Fibroblast of lung (primary cell): ENCODE data around the gene ATRIP. TPM values are rescaled to one million over a fixed set of nuclear protein-coding genes. Genes with fewer than 3 reads are reported as not detected.
"Not testable (repeated sequence)": the region's sequence is repeated elsewhere in the genome, so short reads cannot be mapped to it uniquely, and the experiment has no call there.

Source experiments
- DNase-seq, 2 donors: peaks; one replicate each; pipeline versions ENCODE4 v3.0.0 to v3.0.0-alpha.2; 2010; ENCODE audit warnings: low read depth in 2 of 2
- H2AFZ ChIP-seq: 2 replicates; pipeline ENCODE4 v1.5.1; 2012; ENCODE audit warnings: low read length, control low read depth, inconsistent platforms
- H3K27ac ChIP-seq: 2 replicates; pipeline ENCODE4 v1.5.1; 2011; ENCODE audit warnings: low read length, control low read depth; ENCODE audit not compliant: insufficient read depth
- H3K27me3 ChIP-seq: 2 replicates; pipeline ENCODE4 v1.5.1; 2011; ENCODE audit warnings: mild to moderate bottlenecking, low read length; ENCODE audit not compliant: control insufficient read depth, insufficient read depth
- H3K36me3 ChIP-seq: 2 replicates; pipeline ENCODE4 v1.5.1; 2011; ENCODE audit warnings: low read length; ENCODE audit not compliant: control insufficient read depth, insufficient read depth
- H3K4me1 ChIP-seq: 2 replicates; pipeline ENCODE4 v1.5.1; 2011; ENCODE audit warnings: low read length; ENCODE audit not compliant: control insufficient read depth, insufficient read depth; ENCODE audit errors: extremely low read depth
- H3K4me2 ChIP-seq: 2 replicates; pipeline ENCODE4 v1.5.1; 2011; ENCODE audit warnings: low read length, control low read depth; ENCODE audit not compliant: insufficient read depth; ENCODE audit errors: extremely low read depth
- H3K4me3 ChIP-seq, 4 experiments: fragments of 200-600 bp in 1 of 4; sonication (generic) in 1 of 4; replicated peaks in 1 of 4; 2 replicates each; pipeline ENCODE4 v1.5.1; 2011 to 2016; ENCODE audit warnings: low read length in 4 of 4, low read depth in 3 of 4, mild to moderate bottlenecking in 3 of 4, control low read depth in 2 of 4, inconsistent platforms in 1 of 4, mixed read lengths in 1 of 4; ENCODE audit not compliant: insufficient read depth in 1 of 4; ENCODE audit errors: control extremely low read depth in 1 of 4
- H3K79me2 ChIP-seq: 2 replicates; pipeline ENCODE4 v1.5.1; 2012; ENCODE audit warnings: mild to moderate bottlenecking, low read length, inconsistent platforms; ENCODE audit not compliant: control insufficient read depth, insufficient read depth
- H3K9ac ChIP-seq: 2 replicates; pipeline ENCODE4 v1.5.1; 2011; ENCODE audit warnings: mild to moderate bottlenecking, low read length, control low read depth; ENCODE audit not compliant: insufficient read depth
- H3K9me3 ChIP-seq: 2 replicates; pipeline ENCODE4 v1.5.1; 2012; ENCODE audit warnings: low read depth, low read length; ENCODE audit not compliant: control insufficient read depth, insufficient read depth
- H4K20me1 ChIP-seq: 2 replicates; pipeline ENCODE4 v1.5.1; 2011; ENCODE audit warnings: low read length; ENCODE audit not compliant: control insufficient read depth, insufficient read depth; ENCODE audit errors: extremely low read depth
- CTCF ChIP-seq, 2 donors: IDR thresholded peaks in 1 of 2; conservative IDR thresholded peaks in 1 of 2; 1 replicate in 1 of 2; 2 replicates in 1 of 2; pipeline ENCODE4 v1.5.1; 2011 to 2012; ENCODE audit warnings: low read length in 2 of 2, control low read depth in 1 of 2, inconsistent platforms in 1 of 2, low read depth in 1 of 2, mild to moderate bottlenecking in 1 of 2
- EZH2 ChIP-seq: IDR thresholded peaks from 2 replicates; pipeline ENCODE4 v1.5.1; 2012; ENCODE audit warnings: low read length, control low read depth, mild to moderate bottlenecking; ENCODE audit errors: missing control alignments
- polyA plus RNA-seq, 2 donors: library from polyadenylated mRNA; depleted of rRNA in 1 of 2; stranded (reverse) in 1 of 2; unstranded in 1 of 2; fragments of >200 nt; gene quantifications; 2 replicates each; pipeline ENCODE4 v1.2.1, GENCODE V29; 2011 to 2012; ENCODE audit warnings: missing spikeins in 1 of 2
- total RNA-seq: library from RNA; depleted of rRNA; stranded (reverse); fragments of >200 nt; gene quantifications from 2 replicates; pipeline ENCODE4 v1.2.1, GENCODE V29; 2014

The ATRIP gene
- total and polyA plus RNA-seq, 2 donors (not counting 1 experiment from before 2014, with no cell fraction given) = 3.0 to 5.0 TPM

GRCh38 chr3:48400824-48401433 is 45.6 kb upstream of the ATRIP start:
- no peak for TF ChIP-seq EZH2
- peak; percentile 73 to 77 for TF ChIP-seq CTCF (conservative IDR thresholded peaks at IDR 0.05 in 1 of 2, IDR thresholded peaks at IDR 0.05 in 1 of 2; ENCODE audit: low read depth in 1 of 2, low read length in 2 of 2)
- peaks cover 3% of the 10 kb centered on the region for H3K36me3 ChIP-seq
- H3K27me3 ChIP-seq = peaks cover 4% of the 10 kb centered on the region
- peak; percentile 40 to 67 for DNase-seq
- H4K20me1 ChIP-seq = no peaks in the 10 kb centered on the region
- H2AFZ ChIP-seq = no peak overlapping the region
- H3K79me2 ChIP-seq = no peaks in the 10 kb centered on the region
- no peak overlapping the region for H3K9ac ChIP-seq
- no peak overlapping the region for H3K27ac ChIP-seq
- H3K9me3 ChIP-seq = no peaks in the 10 kb centered on the region
- no peak overlapping the region for H3K4me2 ChIP-seq
- H3K4me1 ChIP-seq = peaks cover 6% of the 10 kb centered on the region
- H3K4me3 ChIP-seq = no peak overlapping the region

- not testable (repeated sequence) for H3K9me3 ChIP-seq, H3K4me3 ChIP-seq, H3K4me1 ChIP-seq, H3K36me3 ChIP-seq, H4K20me1 ChIP-seq, H3K27ac ChIP-seq, H3K27me3 ChIP-seq, H3K79me2 ChIP-seq, H3K9ac ChIP-seq, H2AFZ ChIP-seq, DNase-seq
- H3K4me2 ChIP-seq = peak overlapping the region; percentile 62
These were observed 45.1 kb upstream of the ATRIP start for GRCh38 chr3:48401434-48401901.

- peaks cover 6% of the 10 kb centered on the region for H3K4me1 ChIP-seq
- no peaks in the 10 kb centered on the region for H4K20me1 ChIP-seq
- no peak overlapping the region for H2AFZ ChIP-seq
- no peaks in the 10 kb centered on the region for H3K79me2 ChIP-seq
- peak; percentile 94 for DNase-seq
- H3K27me3 ChIP-seq = peaks cover 2% of the 10 kb centered on the region
- H3K9me3 ChIP-seq = no peaks in the 10 kb centered on the region
- H3K4me3 ChIP-seq = no peak overlapping the region
- H3K9ac ChIP-seq = no peak overlapping the region
- TF ChIP-seq CTCF (conservative IDR thresholded peaks at IDR 0.05 in 1 of 2, IDR thresholded peaks at IDR 0.05 in 1 of 2; ENCODE audit: low read depth in 1 of 2, low read length in 2 of 2) (no peak), EZH2 (no peak)
- no peak overlapping the region for H3K27ac ChIP-seq
- peak overlapping the region; percentile 48 for H3K4me2 ChIP-seq
- peaks cover 3% of the 10 kb centered on the region for H3K36me3 ChIP-seq
These were observed 44.2 kb upstream of the ATRIP start for GRCh38 chr3:48402281-48402732.
